Activated CD8-positive, alpha-beta memory T cell treated with anti-CD3 and anti-CD28 coated beads, Interleukin-2, amount 50 U/mL, for 24 hours (primary cell): Measurements from ENCODE around the gene LIPK.
"Not testable (repeated sequence)": the region's sequence is repeated elsewhere in the genome, so short reads cannot be mapped to it uniquely, and the experiment has no call there.

Source experiments
- DNase-seq: peaks from one replicate; pipeline ENCODE4 v3.0.0-alpha.2; 2020; ENCODE audit errors: extremely low read depth

LIPK gene

DNA sequence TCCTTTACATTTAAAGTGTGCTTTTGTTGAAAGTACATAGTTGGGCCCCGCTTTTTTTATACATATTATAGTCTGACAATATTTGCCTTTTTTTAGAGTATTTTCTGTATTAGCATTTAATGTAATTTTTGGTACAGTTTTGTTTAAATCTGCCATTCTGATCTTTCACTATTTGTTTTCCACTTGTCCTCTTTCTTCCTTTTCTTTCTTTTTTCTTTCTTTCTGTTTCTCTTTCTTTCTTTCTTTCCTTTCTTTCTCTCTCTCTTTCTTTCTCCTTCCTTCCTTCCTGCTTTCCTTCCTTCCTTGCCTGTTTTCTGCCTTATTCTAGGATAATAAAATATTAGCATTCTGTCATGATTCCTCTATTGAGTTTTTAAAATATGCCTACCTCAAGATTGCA is 9.5 kb downstream of the LIPK start:
- DNase-seq = no peak

DNA sequence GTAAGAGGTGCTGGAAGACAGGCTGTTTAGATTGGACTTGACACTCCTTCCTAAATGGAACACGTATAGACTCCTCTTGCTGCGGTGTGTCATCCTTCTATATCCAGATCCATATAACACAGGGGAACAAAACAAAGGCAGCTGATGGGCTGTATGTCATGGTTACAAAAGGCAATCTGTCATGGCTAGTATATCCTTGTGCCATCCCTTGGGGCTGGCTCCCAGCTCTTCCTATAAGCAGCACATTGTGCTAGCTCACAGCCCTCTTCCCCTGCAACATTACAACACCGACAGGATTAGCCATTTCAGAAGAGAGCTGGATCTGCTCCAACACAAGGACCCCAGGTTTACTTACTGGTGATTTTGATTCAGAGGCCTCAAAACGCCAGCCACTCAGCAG is 15.3 kb downstream of the LIPK start:
- DNase-seq = no peak

DNA sequence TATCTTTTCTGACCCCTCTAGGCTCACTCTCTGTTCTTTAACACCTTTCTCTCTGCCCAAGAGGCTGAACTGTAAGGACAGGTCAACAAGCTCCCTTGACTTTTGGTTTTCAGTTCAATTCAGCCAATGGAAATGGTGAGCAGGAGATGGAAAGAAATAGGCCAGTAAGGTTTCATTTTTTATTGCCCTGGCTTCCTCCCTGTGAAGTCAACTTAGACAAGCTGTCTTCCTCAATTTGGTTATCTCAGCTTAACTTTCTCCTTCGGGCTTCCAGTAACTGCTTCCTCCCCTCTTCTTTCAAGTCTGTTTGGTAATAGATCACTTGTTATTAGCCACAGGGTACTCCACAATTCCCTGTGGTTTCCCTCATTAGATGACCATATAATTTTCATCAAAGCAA is 19.7 kb downstream of the LIPK start:
- DNase-seq = no peak

DNA sequence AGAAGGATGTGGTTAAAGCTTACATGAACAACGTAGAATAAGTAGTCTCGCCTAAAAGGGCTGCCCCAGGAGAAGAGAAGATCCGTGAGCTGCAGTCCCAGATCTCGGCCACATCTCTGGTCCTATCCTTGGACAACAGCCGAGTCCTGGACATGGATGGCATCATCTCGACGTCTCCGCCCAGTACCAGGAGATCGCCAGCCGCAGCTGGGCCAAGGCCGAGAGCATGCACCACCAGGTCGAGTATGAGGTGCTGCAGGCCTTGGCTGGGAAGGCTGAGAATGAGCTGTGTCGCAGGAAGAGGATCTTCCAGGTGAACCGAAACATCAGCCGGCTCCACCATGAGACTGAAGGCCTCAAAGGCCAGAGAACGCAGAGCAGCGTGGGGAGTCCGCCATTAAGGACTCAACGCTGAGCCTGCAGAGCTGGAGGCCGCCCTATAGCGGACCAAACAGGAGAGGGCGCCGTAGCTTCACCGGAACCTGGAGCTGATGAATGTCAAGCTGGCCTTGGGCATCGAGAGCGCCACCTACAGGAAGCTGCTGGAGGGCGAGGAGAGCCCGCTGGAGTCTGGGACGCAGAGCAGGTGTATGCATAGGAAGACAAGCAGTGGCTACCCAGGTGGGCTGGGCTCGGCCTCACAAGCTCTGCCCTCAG is 22.2 kb downstream of the LIPK start:
- no peak for DNase-seq

- DNase-seq = no peak
Measured at GRCh38 chr10:88730864-88731263, 24.8 kb downstream of the LIPK start.

DNA sequence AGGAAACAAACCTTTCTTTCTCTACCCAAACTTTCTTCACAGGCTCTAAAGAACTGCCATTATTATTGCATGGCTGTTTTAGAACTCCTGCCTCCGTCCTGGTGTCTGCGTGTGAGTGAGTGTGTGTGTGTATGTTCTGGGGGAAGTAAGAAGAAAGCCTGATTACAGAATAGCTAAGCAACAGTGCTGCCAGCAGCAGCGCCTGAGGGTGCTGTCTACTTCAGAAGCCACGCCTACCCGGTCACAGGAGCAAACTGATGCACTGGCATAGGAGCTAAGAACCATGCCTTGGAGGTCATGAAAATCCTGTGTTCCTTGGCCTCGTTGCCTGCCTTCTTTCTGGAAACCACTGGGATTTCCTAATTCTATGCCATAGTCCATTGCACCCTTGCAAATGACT is 25.2 kb downstream of the LIPK start:
- no peak for DNase-seq

DNA sequence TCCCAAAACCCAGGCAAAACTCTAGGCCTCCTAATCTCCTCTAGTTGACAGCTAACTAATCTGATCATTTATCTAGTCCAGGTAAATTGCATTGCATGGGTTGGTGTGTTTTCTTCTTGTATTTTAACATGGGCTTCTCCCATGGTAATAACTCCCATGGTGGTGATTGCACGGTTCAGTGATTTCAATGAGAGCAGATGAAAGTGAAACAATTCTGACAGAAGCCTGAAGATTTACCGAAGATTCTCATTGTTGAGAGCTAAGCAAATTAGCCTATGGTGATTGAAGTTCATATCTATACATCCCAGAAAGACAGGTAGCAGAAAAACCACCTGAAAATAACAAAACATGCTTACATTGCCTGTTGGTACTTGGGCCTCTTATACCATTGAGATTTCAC is 27.2 kb downstream of the LIPK start:
- no peak for DNase-seq

GRCh38 chr10:88735661-88736060 is 29.6 kb downstream of the LIPK start:
- DNase-seq = no peak

DNA sequence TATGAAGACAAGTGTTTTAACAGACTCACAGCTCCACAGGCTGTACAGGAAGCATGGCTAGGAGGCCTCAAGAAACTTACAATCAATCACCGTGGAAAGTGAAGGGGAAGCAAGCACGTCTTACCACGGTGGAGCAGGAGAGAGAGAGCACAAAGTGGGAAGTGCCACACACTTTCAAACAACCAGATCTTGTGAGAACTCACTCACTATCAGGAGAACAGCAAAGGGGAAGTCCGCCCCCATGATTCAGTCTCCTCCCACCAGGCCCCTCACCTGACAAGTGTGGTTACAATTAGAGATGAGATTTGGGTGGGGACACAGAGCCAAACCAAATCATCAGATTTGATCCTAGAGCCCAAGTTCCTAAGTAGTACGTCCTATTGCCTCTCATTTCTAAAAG is 35.9 kb downstream of the LIPK start:
- DNase-seq = not testable (repeated sequence)

DNA sequence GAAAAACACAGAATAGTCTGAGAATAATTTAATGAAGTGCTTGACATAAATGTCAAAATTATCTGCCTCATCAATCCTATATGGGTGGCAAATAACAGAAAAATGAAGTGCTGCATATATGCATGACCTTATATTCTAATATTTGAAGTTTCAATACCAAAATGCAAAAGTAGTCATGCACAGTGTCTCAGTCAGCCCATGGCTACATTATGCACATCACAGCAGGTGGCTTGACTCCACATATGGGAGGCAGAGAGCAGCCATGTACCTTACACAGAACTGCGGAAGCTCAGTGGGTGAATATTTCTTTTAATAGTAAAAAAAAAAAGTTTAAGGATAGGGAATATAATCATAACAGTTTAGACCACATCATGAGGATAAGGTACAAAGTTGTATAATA is 36.4 kb downstream of the LIPK start:
- DNase-seq = no peak

DNA sequence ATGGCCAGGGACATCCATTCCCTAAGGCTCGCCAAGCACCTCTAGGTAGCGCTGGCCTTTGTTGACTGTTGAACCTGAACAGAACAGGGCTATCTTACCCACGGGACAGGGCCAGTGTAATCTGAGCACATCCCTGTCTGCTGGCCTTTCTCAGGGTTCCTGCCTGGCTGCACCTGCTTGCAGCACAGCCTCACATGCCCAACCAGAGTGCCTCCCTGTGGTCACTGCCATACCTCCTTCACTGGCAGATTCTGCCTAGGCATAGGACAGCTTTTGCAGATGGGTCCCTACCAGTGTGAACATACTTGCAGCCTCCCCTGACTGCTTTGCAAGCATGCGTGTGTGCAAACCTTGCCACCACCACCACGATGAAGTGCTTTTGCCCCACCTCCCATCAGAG is 38.0 kb downstream of the LIPK start:
- no peak for DNase-seq

- no peak for DNase-seq
Measured at GRCh38 chr10:88745633-88746032, 39.6 kb downstream of the LIPK start.

DNA sequence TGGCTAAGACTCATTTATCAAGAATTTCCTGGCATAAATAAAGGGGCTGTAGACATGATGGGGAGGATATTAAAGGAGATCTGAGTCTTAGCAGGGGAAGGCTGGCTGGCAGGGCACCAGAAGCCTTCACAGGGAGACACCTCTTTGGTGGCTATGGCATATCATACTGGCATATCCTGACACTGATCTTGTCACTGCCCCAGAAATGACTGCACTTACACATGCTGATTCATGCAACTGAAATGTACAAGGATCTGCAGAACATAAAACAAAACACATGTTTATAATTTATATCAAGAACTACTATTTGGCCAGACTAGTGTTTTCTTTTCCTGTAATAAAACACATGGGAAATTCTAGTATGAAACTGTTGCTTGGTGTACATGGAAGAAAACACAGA is 48.2 kb downstream of the LIPK start:
- no peak for DNase-seq

DNA sequence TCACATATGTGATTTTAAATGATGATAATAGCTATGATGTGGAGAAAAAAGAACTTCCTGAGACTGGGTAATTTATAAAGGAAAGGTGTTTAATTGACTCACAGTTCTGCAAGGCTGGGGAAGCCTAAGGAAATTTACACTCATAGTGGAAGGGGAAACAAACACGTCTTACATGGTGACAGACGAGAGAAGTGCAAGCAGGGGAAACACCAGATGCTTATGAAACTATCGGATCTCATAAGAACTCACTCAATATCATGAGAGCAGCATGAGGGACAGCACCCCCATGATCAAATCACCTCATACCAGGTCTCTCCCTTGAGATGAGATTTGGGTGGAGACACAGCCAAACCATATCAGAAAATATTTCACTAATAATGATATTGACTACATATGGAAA is 49.7 kb downstream of the LIPK start:
- no peak for DNase-seq

GRCh38 chr10:88756660-88757059 is 50.6 kb downstream of the LIPK start:
- no peak for DNase-seq

- no peak for DNase-seq
Measured at GRCh38 chr10:88759366-88760101, 53.5 kb downstream of the LIPK start, which contains the start of gene LIPN. Gene LIPN, plus strand, starts transcription at chr10:88760020. Its CDS starts 1,386 bp downstream, at chr10:88761406.

DNA sequence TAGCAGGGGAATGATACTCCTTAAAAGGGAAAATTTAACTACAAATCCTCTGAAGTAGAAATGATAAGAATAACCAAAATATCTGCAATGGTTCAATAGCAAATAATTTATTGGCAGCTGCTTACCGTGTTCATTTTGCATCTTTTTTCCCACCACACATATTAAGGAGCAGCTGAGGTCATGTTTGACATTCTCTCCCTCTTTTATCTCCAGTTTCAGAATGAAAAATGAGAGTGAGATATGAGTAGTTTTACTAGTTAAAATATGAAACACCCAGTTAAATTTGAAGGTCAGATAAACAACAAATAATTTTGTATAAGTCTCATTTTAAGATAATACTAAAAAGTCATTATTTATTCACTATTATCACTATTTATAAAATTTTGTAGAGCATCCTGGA is 56.9 kb downstream of the LIPK start:
- no peak for DNase-seq

GRCh38 chr10:88763441-88763840 is 57.4 kb downstream of the LIPK start:
- no peak for DNase-seq

- no peak for DNase-seq
Measured at GRCh38 chr10:88764110-88764509, 58.1 kb downstream of the LIPK start.

DNA sequence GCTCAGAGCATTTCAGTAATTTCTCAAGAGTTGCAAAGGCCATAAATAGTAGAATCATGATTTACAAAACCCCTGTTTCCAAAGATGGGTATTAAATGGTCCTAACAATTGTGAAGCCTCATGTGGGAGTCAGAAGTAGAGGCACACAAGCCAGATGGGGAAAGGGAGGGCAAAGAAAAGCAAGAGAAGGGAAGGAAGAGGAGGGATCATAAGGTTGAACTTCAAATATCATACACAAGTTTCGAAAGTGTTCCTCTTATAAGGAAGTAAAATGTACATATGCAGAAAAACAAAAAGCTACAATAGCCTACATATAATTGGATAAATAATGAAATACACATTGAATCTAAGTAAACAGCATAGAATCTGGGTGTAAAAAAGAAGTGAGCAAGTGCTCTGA is 59.8 kb downstream of the LIPK start:
- no peak for DNase-seq

DNA sequence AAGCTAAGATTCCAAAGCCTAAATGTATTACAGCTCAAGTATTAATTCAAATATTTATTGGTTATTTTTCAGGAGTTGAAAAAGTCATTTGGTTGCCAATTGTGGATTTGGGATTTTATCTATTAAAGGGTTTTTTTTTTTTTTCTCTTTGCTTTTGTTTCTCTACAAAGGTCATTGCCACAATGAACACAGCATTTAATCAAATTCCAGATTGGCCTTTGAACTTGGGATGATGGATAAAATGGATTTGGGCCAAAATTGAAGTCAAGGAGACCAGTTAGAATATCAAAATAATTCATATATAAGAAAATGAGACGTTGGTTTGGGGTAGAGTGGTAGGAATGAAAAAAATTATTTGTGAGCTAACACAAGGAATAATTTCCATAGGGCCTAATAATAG is 63.3 kb downstream of the LIPK start:
- DNase-seq = no peak

DNA sequence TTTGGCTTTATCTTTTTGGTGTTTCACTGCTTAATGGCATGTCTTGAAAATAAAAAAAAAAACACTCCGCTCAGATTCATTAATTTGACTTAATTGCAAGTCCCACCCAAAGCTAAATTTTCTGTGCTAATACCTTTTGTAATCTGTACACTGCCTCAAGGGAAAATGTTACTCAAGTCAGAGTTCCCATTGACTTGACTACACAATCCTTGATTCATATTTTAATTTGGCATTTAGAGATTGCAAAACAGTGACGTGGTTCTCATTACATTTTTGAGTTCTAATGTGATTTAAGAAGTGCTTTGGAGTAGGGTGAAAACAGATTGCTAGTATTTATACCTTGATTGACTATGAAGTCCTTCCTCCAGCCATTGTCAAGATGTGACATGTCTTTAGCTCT is 75.2 kb downstream of the LIPK start:
- no peak for DNase-seq

- no peak for DNase-seq
Measured at GRCh38 chr10:88782222-88782621, 76.2 kb downstream of the LIPK start.

DNA sequence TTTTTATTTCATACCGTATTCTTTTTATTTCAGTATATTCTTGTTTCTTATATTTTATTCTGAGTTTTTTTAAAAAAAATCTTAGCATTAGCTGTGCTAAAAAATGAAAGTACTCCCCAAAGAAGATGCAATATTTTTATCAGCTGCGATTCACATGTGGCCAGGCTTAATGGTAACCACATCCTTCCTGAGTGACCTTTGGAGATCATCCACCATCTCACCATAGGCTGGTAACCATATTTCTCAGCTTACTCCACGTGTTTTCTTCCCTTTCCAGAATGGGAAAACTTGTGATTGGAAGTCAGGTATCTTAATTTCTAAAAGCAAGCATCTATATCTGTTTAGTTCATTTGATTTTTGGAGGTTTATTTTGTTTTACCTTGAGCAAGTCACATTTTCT is 77.7 kb downstream of the LIPK start:
- no peak for DNase-seq
